Stimulated activated effector memory CD8-positive, alpha-beta T cell treated with anti-CD3 and anti-CD28 coated beads, Interleukin-12 subunit alpha, Interleukin-12 subunit beta, amount 100 ng/mL, for 72 hours (primary cell): Measurements from ENCODE around the gene LYRM9.
"Not testable (repeated sequence)": the region's sequence is repeated elsewhere in the genome, so short reads cannot be mapped to it uniquely, and the experiment has no call there.

Experiments used
- ATAC-seq: fragments of 150-1000 bp; cut with Tn5 transposase; 2 replicates; pipeline ENCODE4 v1.10.0; 2021
- DNase-seq, 2 donors: peaks; one replicate each; pipeline ENCODE4 v3.0.0; 2021 to 2022; ENCODE audit warnings: low spot score in 2 of 2
- H3K27ac Mint-ChIP-seq: one replicate; pipeline ENCODE4 v1.8.0; 2022; ENCODE audit warnings: mild to moderate bottlenecking, mixed read lengths
- H3K36me3 Mint-ChIP-seq: one replicate; pipeline ENCODE4 v1.8.0; 2022; ENCODE audit warnings: mild to moderate bottlenecking, mixed read lengths
- H3K4me1 Mint-ChIP-seq: one replicate; pipeline ENCODE4 v1.8.0; 2022; ENCODE audit warnings: mixed read lengths
- H3K4me3 Mint-ChIP-seq: one replicate; pipeline ENCODE4 v1.8.0; 2022; ENCODE audit warnings: mild to moderate bottlenecking, mixed read lengths
- H3K9me3 Mint-ChIP-seq: one replicate; pipeline ENCODE4 v1.8.0; 2022; ENCODE audit warnings: mixed read lengths

The LYRM9 gene

GRCh38 chr17:27868565-27868964 lies 24.6 kb downstream of the LYRM9 start:
- ATAC-seq (no peak), DNase-seq (no peak)
- no peak overlapping the region for H3K27ac Mint-ChIP-seq
- no peaks in the 10 kb centered on the region for H3K36me3 Mint-ChIP-seq
- no peaks in the 10 kb centered on the region for H3K9me3 Mint-ChIP-seq
- no peak overlapping the region for H3K4me3 Mint-ChIP-seq
- H3K4me1 Mint-ChIP-seq, result no peaks in the 10 kb centered on the region

- DNase-seq (no peak), ATAC-seq (no peak)
- Mint-ChIP-seq H3K36me3 (no peaks in the 10 kb centered on the region), H3K4me1 (peaks cover 6% of the 10 kb centered on the region), H3K9me3 (no peaks in the 10 kb centered on the region), H3K27ac (no peak overlapping the region), H3K4me3 (no peak overlapping the region)
These were observed 30.3 kb downstream of the LYRM9 start for GRCh38 chr17:27862840-27863239.

- Mint-ChIP-seq H3K9me3 (no peaks in the 10 kb centered on the region), H3K27ac (no peak overlapping the region), H3K36me3 (no peaks in the 10 kb centered on the region), H3K4me1 (peaks cover 6% of the 10 kb centered on the region), H3K4me3 (no peak overlapping the region)
- peak; percentile 81 for ATAC-seq
- DNase-seq, result no peak
These were observed 31.2 kb downstream of the LYRM9 start for GRCh38 chr17:27862004-27862403.

GRCh38 chr17:27860971-27861664 lies 32.0 kb downstream of the LYRM9 start:
- Mint-ChIP-seq H3K4me1 (peaks cover 6% of the 10 kb centered on the region), H3K4me3 (no peak overlapping the region), H3K27ac (no peak overlapping the region), H3K9me3 (no peaks in the 10 kb centered on the region), H3K36me3 (no peaks in the 10 kb centered on the region)
- DNase-seq (no peak), ATAC-seq (no peak)

- DNase-seq, result no peak
- no peak overlapping the region for H3K27ac Mint-ChIP-seq
- no peak overlapping the region for H3K4me3 Mint-ChIP-seq
- H3K36me3 Mint-ChIP-seq, result no peaks in the 10 kb centered on the region
- peaks cover 6% of the 10 kb centered on the region for H3K4me1 Mint-ChIP-seq
- ATAC-seq, result no peak
- no peaks in the 10 kb centered on the region for H3K9me3 Mint-ChIP-seq
These were observed 34.4 kb downstream of the LYRM9 start for GRCh38 chr17:27858621-27859305.

GRCh38 chr17:27856676-27857432 lies 36.3 kb downstream of the LYRM9 start:
- Mint-ChIP-seq H3K9me3 (no peaks in the 10 kb centered on the region), H3K4me1 (no peaks in the 10 kb centered on the region), H3K4me3 (no peak overlapping the region), H3K36me3 (no peaks in the 10 kb centered on the region), H3K27ac (peak overlapping the region; percentile 45)
- ATAC-seq (no peak), DNase-seq (no peak)

- no peaks in the 10 kb centered on the region for H3K9me3 Mint-ChIP-seq
- no peaks in the 10 kb centered on the region for H3K36me3 Mint-ChIP-seq
- no peak overlapping the region for H3K4me3 Mint-ChIP-seq
- no peaks in the 10 kb centered on the region for H3K4me1 Mint-ChIP-seq
- no peak overlapping the region for H3K27ac Mint-ChIP-seq
- ATAC-seq, result no peak
- DNase-seq, result no peak
These were observed 37.7 kb downstream of the LYRM9 start for GRCh38 chr17:27855454-27855853.

GRCh38 chr17:27854163-27854562 lies 39.0 kb downstream of the LYRM9 start:
- no peak for ATAC-seq
- H3K27ac Mint-ChIP-seq, result no peak overlapping the region
- H3K4me3 Mint-ChIP-seq, result no peak overlapping the region
- H3K9me3 Mint-ChIP-seq, result no peaks in the 10 kb centered on the region
- H3K36me3 Mint-ChIP-seq, result no peaks in the 10 kb centered on the region
- no peaks in the 10 kb centered on the region for H3K4me1 Mint-ChIP-seq
- no peak for DNase-seq

GRCh38 chr17:27853091-27853490 lies 40.1 kb downstream of the LYRM9 start:
- no peaks in the 10 kb centered on the region for H3K9me3 Mint-ChIP-seq
- no peak for DNase-seq
- no peaks in the 10 kb centered on the region for H3K4me1 Mint-ChIP-seq
- no peaks in the 10 kb centered on the region for H3K36me3 Mint-ChIP-seq
- ATAC-seq, result no peak
- H3K27ac Mint-ChIP-seq, result no peak overlapping the region
- no peak overlapping the region for H3K4me3 Mint-ChIP-seq

GRCh38 chr17:27849474-27850185 lies 43.5 kb downstream of the LYRM9 start:
- Mint-ChIP-seq H3K4me3 (no peak overlapping the region), H3K9me3 (no peaks in the 10 kb centered on the region), H3K27ac (no peak overlapping the region), H3K36me3 (no peaks in the 10 kb centered on the region), H3K4me1 (peaks cover 13% of the 10 kb centered on the region)
- ATAC-seq, result no peak
- no peak for DNase-seq

GRCh38 chr17:27848931-27849330 lies 44.2 kb downstream of the LYRM9 start:
- Mint-ChIP-seq H3K9me3 (no peaks in the 10 kb centered on the region), H3K4me3 (no peak overlapping the region), H3K4me1 (peaks cover 13% of the 10 kb centered on the region), H3K27ac (no peak overlapping the region), H3K36me3 (no peaks in the 10 kb centered on the region)
- DNase-seq, result no peak
- no peak for ATAC-seq

GRCh38 chr17:27846808-27847307 lies 46.3 kb downstream of the LYRM9 start:
- not testable (repeated sequence) for DNase-seq, H3K9me3 Mint-ChIP-seq, H3K36me3 Mint-ChIP-seq, ATAC-seq
- H3K4me3 Mint-ChIP-seq, result peak overlapping the region; percentile 70
- peak overlapping the region; percentile 93 for H3K27ac Mint-ChIP-seq
- H3K4me1 Mint-ChIP-seq, result peaks cover 13% of the 10 kb centered on the region

- H3K27ac Mint-ChIP-seq, result peak overlapping the region; percentile 93
- H3K4me3 Mint-ChIP-seq, result peak overlapping the region; percentile 70
- no peaks in the 10 kb centered on the region for H3K9me3 Mint-ChIP-seq
- DNase-seq (peak in 1 of 2 donors; percentile 61), ATAC-seq (peak; percentile 66)
- no peaks in the 10 kb centered on the region for H3K36me3 Mint-ChIP-seq
- peaks cover 13% of the 10 kb centered on the region for H3K4me1 Mint-ChIP-seq
These were observed 47.0 kb downstream of the LYRM9 start for GRCh38 chr17:27846042-27846655.

GRCh38 chr17:27845264-27846041 lies 47.7 kb downstream of the LYRM9 start:
- H3K27ac Mint-ChIP-seq, result peak overlapping the region; percentile 93
- H3K4me1 Mint-ChIP-seq, result peaks cover 13% of the 10 kb centered on the region
- no peak for ATAC-seq
- H3K4me3 Mint-ChIP-seq, result peak overlapping the region; percentile 70
- H3K9me3 Mint-ChIP-seq, result no peaks in the 10 kb centered on the region
- no peak for DNase-seq
- no peaks in the 10 kb centered on the region for H3K36me3 Mint-ChIP-seq
